GM21447 (cell line): Measurements from ENCODE around the gene TMEM37.

Source experiments
- ATAC-seq: cut with Tn5 transposase; IDR thresholded peaks from one replicate; pipeline ENCODE4 v1.9.1; 2021; ENCODE audit not compliant: unreplicated experiment

Gene TMEM37

DNA sequence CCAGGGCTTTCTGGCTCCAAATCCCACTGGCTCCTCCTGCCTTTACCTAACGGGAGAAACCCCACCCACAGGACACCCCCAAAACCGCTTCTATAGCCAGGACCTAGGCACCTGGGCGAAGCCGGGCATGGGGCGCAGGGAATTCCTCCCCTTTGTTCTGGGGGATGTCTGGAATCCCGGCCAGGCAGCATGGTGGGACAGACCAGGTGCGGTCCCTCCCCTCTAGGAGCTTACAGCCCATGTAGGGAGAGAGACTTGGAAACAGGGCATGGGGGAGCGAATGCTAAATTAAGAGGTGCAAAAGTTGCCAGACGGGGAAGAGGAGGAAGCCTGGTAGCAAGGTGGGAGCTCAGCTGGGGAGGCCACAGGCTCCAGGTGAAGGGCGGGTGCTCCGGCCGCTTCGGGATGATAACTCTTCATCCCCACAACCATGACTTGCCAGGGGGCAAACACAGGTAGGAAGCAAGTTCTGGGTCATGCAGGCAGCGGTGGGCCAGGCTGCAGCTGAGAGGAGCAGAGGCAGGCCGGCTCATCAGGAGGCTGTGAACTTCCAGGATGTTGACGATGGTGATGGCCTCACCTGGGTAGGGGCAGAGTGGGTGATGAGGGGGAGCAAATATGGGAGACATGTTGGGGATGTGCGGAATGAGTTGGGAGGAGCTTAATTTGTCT lies 1.3 kb downstream of the TMEM37 start:
- ATAC-seq, result no peak

GRCh38 chr2:119433636-119434327 lies 2.1 kb downstream of the TMEM37 start:
- no peak for ATAC-seq

DNA sequence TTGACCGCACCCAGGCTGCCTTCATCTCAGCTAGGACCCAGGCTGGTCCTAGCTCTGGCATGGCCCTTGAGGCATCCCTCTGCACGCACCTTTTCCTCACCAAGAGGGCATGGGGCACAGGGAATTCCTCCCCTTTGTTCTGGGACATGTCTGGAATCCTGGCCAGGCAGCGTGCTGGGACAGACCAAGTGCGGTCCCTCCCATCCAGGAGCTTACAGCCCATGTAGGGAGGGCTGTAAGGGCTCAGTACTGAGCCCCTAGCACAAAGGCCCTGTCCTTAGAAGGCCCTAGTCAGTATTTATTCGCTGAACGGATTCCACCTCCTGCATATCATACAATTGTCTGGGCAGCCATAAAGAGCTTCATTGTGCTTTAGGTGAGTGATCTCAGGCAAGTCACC lies 3.0 kb downstream of the TMEM37 start:
- ATAC-seq, result no peak

DNA sequence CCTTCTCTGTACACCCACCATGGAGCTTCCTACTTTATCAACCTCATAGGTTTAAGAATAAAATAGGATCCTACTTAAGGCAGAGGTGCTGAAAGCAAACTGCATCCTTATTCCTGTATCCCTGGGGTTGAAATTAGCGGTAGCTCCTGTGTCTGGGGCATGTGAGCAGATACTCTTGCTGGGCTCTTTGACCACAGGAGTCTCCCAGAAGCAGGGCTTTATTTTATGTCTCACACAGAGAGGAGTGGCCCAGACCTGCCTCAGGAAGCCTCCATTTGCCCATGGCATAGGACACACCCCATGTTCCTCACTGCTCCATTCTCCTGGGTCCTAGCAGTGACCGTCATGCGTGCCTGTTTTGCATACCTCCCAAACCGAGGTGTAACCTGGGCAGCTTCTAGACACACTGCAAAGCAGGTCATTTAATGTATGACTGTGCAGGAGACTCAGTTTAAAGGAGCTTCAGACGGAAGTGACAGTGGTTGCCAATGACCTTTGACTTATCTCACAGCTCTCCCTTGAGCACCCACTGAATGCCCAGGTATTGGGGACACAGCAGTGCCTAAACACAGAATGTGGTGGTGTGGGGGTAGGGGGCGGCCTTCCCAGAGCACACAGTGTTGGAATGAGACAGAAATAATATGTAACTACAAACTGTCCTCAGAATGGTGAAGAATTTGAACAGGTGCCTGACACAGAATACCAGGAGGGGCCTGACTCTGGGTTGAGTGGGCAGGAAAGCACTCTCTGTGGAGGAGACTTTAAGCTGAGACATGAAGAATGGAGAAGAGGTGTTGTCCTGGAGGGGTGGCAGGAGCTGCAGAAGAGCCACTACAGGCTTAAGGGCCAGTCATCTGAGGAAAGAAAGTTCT lies 3.7 kb downstream of the TMEM37 start:
- no peak for ATAC-seq

- ATAC-seq, result no peak
Observed at GRCh38 chr2:119435953-119436297, 4.3 kb downstream of the TMEM37 start.

DNA sequence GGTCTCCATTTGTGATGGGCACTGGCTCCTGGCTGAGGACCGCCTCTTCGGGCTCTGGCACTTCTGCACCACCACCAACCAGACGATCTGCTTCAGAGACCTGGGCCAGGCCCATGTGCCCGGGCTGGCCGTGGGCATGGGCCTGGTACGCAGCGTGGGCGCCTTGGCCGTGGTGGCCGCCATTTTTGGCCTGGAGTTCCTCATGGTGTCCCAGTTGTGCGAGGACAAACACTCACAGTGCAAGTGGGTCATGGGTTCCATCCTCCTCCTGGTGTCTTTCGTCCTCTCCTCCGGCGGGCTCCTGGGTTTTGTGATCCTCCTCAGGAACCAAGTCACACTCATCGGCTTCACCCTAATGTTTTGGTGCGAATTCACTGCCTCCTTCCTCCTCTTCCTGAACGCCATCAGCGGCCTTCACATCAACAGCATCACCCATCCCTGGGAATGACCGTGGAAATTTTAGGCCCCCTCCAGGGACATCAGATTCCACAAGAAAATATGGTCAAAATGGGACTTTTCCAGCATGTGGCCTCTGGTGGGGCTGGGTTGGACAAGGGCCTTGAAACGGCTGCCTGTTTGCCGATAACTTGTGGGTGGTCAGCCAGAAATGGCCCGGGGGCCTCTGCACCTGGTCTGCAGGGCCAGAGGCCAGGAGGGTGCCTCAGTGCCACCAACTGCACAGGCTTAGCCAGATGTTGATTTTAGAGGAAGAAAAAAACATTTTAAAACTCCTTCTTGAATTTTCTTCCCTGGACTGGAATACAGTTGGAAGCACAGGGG lies 5.5 kb downstream of the TMEM37 start:
- ATAC-seq, result no peak

GRCh38 chr2:119438128-119438656 lies 6.5 kb downstream of the TMEM37 start:
- ATAC-seq, result no peak

- ATAC-seq, result no peak
Observed at GRCh38 chr2:119438726-119439284, 7.2 kb downstream of the TMEM37 start.

- no peak for ATAC-seq
Observed at GRCh38 chr2:119439574-119440500, 8.2 kb downstream of the TMEM37 start.

GRCh38 chr2:119440501-119440870 lies 8.8 kb downstream of the TMEM37 start:
- ATAC-seq, result no peak

DNA sequence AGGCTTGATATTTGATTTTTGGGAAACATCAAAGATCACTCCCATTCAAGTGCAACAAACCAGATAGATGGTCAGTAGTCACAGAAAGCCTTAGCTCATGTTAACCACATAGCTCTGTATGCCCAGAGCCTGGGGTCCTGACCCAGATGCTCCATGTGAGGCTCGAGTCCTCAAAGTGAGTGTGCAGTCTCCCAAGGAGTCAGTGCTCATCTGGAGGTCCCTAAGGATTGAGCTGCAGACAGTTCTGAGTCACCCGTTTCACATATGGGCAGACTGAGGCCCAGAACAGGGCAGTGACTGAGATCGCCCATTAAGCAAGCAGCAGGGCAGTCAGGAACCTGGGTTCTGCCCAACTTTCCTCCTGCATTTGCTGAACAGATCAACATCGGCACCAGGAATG lies 9.2 kb downstream of the TMEM37 start:
- ATAC-seq, result no peak

DNA sequence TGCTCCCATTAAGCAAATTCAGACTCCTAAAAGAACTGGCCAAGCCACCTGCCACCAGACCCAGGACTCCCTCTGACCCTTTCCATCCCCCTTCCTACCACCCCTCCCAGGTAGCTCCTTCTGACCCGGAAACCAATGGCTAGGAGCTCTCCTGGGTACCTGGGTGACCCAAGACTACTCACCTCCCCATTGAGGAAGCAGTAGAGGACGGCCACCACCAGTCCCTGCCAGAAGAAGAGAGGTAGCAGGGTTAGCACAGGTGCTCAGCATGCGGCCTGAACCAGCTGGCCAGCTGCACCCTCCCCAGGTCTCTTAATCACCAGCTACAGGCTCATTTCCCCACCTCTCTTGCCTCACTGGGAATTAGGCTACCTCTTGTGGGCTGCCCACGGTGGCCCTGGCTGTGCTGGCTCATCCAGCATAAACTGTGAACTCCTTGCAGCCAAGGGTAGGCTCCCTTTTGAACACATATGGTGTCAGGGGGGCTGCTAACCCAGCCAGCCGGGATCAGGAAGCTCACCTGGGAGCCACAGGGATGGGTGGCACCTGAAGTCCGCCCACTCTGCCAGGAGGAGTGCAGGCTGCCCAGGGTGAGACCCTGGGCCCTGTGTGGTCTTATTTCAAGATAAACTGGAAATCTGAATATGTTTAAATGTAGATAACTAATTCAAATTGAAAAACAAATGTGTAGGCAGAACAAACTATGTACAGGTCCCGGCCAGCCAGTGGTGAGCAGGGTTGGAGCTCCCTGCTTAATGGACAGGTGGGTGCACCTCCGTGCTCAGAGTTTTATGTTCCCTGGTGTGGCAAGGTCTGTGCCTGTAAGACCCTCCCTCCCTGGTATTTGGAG lies 9.9 kb downstream of the TMEM37 start:
- no peak for ATAC-seq

- ATAC-seq, result no peak
Observed at GRCh38 chr2:119442226-119442619, 10.6 kb downstream of the TMEM37 start.

DNA sequence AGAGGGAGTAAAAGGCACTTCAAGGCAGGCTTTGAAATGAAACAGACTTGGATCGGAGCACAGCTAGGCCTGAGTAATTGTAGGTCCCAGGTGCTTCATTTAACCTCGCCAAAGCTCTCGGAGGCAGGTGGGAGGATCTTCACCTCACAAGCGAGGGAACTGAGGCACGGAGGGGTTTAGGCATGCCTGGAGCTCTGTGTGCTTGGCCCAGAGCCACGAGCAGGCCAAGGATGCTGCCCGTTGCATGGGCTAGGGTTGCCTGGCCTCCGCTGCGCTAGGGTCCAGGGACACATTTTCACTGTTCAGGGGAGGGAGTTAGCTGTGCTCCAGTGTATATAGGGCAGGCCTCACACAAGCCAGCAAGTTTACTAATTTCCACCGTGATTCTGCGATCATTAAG lies 11.2 kb downstream of the TMEM37 start:
- ATAC-seq, result no peak

GRCh38 chr2:119446037-119446436 lies 14.4 kb downstream of the TMEM37 start:
- ATAC-seq, result no peak

GRCh38 chr2:119448427-119449141 lies 16.9 kb downstream of the TMEM37 start:
- no peak for ATAC-seq

DNA sequence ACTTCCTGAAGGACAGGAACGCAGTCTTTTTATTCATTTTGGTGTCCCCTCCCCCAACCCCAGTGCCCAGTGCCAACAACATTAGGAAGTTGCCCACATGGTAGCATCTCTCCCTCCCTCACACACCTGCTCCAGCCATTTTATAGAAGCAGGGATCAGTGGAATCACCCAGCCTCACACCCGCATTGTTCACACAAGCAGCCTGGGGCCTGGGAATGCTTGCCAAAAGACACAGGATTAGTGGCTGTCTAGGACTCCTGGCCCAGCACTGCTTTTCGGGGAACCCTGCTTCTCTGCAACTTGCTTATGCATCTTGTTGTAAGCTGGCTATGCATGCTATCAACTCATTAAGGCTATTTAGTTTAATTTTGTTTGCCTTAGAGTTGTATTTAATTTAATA lies 17.9 kb downstream of the TMEM37 start:
- no peak for ATAC-seq
